ENCODE measurements around the gene ITGB8.
"Not testable (repeated sequence)": the region's sequence is repeated elsewhere in the genome, so short reads cannot be mapped to it uniquely, and the experiment has no call there.

ITGB8 gene

DNA sequence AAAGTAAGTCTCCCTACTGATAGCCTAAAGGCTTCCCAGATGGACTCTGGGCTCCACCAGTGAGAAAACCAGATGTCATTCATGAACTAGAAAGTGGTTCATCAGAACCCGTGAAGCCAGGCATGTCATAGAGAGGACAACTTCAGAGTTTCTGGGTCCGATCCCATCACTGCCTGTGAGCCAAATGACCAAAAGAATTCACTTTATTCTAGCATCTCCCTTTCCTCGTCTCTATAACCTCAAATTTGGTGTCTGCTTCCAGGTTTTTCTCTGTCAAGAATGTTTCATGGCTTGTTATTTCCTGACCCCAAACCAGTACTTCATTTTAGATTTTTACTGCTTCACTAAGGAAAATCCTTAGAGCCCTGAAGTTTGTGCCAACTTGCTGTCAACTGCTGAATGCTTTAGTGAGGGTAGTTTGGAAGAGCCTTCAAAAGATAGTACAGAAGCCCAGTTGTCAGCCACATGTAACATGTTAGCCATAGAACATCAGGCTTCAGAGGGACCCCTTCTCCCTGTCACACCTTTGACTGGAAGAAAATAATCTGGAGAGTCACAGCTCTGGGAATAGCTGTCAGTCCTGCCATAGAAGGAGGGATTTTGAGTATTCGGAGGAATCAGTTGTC, 34.0 kb downstream of the ITGB8 start:
- no peaks in the 10 kb centered on the region for H3K4me1 ChIP-seq (ENCODE audit: control insufficient read depth, insufficient read depth, low read length)
- no peaks in the 10 kb centered on the region for H3K27me3 ChIP-seq (ENCODE audit: control insufficient read depth, insufficient read depth, low read length)
- no peak overlapping the region for H3K9ac ChIP-seq (ENCODE audit: low read length)
- no peaks in the 10 kb centered on the region for H3K36me3 ChIP-seq (ENCODE audit: control insufficient read depth, insufficient read depth, low read length)
- no peaks in the 10 kb centered on the region for H3K9me3 ChIP-seq (ENCODE audit: control insufficient read depth, low read length)
- H3K4me3 ChIP-seq (ENCODE audit: low read length): no peak overlapping the region

DNA sequence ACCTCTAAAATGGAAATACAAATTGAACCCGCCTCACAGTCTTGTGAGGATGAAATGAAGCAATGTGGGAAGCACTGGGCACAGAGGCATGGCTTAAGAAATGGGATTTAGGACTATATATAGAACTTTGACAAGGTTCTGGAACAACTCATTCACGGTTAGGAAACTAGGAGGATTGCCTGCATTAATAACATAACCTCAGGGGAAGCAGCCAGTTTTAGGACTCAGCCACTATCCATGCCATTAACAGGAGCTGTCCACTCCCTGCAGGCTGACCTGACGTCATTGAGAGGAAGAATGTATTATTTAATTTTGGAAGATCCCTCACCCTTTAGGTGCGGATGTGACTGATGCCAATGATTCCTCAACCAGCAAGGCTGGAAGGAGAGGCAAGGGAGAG, 34.8 kb downstream of the ITGB8 start:
- no peaks in the 10 kb centered on the region for H3K9me3 ChIP-seq (ENCODE audit: control insufficient read depth, low read length)
- no peaks in the 10 kb centered on the region for H3K4me1 ChIP-seq (ENCODE audit: control insufficient read depth, insufficient read depth, low read length)
- no peaks in the 10 kb centered on the region for H3K27me3 ChIP-seq (ENCODE audit: control insufficient read depth, insufficient read depth, low read length)

DNA sequence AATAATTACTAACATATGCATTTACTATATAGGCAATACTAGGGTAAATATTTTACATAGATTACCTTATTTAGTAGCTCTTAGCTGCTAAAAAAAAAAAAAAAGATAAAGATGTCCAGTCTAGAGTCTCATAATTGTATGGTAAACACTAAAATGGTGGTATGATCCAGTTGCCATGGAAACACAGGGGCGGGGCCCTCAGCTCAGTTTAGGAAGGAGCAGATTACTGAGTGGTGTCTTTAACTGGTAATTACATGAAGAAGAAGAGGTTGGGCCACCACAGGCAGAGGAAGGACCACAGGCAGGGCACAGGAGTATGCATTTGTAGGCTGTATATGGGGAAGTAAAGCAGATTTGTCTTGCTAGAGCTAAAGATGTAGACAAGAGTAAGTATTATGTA, 43.7 kb downstream of the ITGB8 start:
- Histone ChIP-seq H3K36me3 (ENCODE audit: control insufficient read depth, insufficient read depth, low read length) (no peaks in the 10 kb centered on the region), H3K9me3 (ENCODE audit: control insufficient read depth, low read length) (no peaks in the 10 kb centered on the region), H3K27me3 (ENCODE audit: control insufficient read depth, insufficient read depth, low read length) (no peaks in the 10 kb centered on the region), H3K4me3 (ENCODE audit: low read length) (no peak overlapping the region), H3K4me1 (ENCODE audit: control insufficient read depth, insufficient read depth, low read length) (no peaks in the 10 kb centered on the region), H3K9ac (ENCODE audit: low read length) (no peak overlapping the region)

More for the DNA sequence above, 34.8 kb downstream of the ITGB8 start:
- Histone ChIP-seq H3K36me3 (ENCODE audit: control insufficient read depth, insufficient read depth, low read length) (no peaks in the 10 kb centered on the region), H3K4me3 (ENCODE audit: low read length) (no peak overlapping the region), H3K9ac (ENCODE audit: low read length) (no peak overlapping the region)

DNA sequence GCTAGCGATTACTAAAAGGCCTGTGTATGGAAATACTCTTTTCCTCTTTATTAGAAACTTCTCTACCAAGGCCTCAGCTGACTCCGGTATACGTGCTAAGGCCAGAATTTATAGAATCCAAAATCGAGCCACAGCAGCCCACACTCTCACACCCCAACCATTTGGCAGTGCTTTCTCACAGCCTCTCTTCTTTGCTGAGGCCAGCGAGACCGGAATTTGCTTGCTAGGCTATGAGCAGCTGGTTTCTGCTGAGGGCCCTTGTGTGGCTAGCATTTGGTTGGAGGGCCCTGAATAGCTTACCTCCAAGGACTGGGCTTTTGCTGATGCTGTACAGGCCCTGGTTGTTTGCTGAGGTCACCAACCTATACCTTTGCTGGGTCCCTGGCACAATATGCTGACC, 46.1 kb downstream of the ITGB8 start:
- H3K36me3 ChIP-seq (ENCODE audit: control insufficient read depth, insufficient read depth, low read length): no peaks in the 10 kb centered on the region
- H3K9ac ChIP-seq (ENCODE audit: low read length): no peak overlapping the region
- H3K4me1 ChIP-seq (ENCODE audit: control insufficient read depth, insufficient read depth, low read length): no peaks in the 10 kb centered on the region
- no peak overlapping the region for H3K4me3 ChIP-seq (ENCODE audit: low read length)
- no peaks in the 10 kb centered on the region for H3K27me3 ChIP-seq (ENCODE audit: control insufficient read depth, insufficient read depth, low read length)
- H3K9me3 ChIP-seq (ENCODE audit: control insufficient read depth, low read length): no peaks in the 10 kb centered on the region

DNA sequence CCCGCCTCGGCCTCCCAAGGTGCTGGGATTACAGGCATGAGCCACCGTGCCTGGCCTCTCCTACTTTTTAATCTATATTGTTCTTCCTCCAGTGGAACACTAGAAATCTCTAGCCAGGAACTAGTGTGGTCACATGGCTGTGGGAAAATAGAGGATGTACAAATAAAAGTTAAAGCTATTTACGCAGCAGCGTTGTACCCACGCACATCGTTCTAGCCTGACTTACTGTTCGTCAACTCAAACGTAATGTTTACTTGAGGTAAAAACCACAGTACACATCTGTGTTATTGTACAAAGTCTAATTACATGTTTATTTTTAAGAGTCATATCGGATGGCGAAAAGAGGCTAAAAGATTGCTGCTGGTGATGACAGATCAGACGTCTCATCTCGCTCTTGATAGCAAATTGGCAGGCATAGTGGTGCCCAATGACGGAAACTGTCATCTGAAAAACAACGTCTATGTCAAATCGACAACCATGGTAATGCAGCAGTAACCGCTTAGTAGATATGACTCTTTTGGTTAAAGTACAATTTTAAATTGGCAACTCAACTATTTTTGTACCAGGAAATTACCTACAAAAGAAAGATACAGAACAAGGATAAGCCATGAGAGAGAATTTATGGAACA, 50.8 kb downstream of the ITGB8 start:
- no peak overlapping the region for H3K4me3 ChIP-seq (ENCODE audit: low read length)

DNA sequence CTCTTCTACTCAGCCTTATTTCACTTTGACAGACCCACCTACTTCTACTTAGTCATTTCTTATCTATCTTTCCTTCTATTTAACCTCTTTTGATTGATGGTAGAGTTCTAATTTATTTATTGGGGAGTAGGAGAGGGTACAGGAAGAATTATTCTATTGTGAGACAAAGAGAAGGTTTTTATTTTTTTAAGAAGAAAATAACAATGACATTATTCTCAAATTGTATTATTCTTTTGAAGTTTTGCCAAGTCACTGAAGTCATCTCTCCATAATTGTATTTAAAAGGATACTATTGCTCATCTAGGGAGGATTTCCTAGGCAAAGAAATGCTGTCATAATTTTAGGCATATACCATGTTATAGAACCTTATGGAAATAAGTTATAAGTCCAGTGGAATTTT, 52.7 kb downstream of the ITGB8 start:
- no peak overlapping the region for H3K9ac ChIP-seq (ENCODE audit: low read length)
- no peaks in the 10 kb centered on the region for H3K27me3 ChIP-seq (ENCODE audit: control insufficient read depth, insufficient read depth, low read length)
- no peaks in the 10 kb centered on the region for H3K4me1 ChIP-seq (ENCODE audit: control insufficient read depth, insufficient read depth, low read length)
- H3K9me3 ChIP-seq (ENCODE audit: control insufficient read depth, low read length): no peaks in the 10 kb centered on the region
- no peak overlapping the region for H3K4me3 ChIP-seq (ENCODE audit: low read length)
- H3K36me3 ChIP-seq (ENCODE audit: control insufficient read depth, insufficient read depth, low read length): no peaks in the 10 kb centered on the region

More for the DNA sequence above, 50.8 kb downstream of the ITGB8 start:
- no peaks in the 10 kb centered on the region for H3K4me1 ChIP-seq (ENCODE audit: control insufficient read depth, insufficient read depth, low read length)
- no peaks in the 10 kb centered on the region for H3K27me3 ChIP-seq (ENCODE audit: control insufficient read depth, insufficient read depth, low read length)
- H3K9ac ChIP-seq (ENCODE audit: low read length): no peak overlapping the region
- no peaks in the 10 kb centered on the region for H3K36me3 ChIP-seq (ENCODE audit: control insufficient read depth, insufficient read depth, low read length)
- H3K9me3 ChIP-seq (ENCODE audit: control insufficient read depth, low read length): no peaks in the 10 kb centered on the region

DNA sequence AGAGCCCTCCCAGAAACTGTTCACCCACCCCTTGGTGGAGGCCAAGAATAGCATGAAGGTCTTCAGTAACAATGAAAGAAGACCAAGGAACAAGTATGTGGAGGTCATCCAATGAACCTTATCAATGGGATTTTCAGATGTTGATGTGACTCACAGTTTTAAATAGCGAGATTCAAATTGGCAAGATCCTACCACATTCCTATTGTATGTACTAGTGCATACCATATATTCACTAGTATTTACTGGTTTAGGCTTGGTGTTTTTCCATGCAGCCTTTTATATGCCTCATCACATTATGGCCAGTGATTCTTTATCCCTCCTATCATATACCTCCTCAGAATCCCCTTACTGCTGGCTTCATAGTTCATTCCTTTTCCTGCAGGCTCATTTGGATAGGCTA, 54.4 kb downstream of the ITGB8 start:
- H3K9me3 ChIP-seq (ENCODE audit: control insufficient read depth, low read length): no peaks in the 10 kb centered on the region
- no peaks in the 10 kb centered on the region for H3K4me1 ChIP-seq (ENCODE audit: control insufficient read depth, insufficient read depth, low read length)
- H3K9ac ChIP-seq (ENCODE audit: low read length): no peak overlapping the region
- no peaks in the 10 kb centered on the region for H3K27me3 ChIP-seq (ENCODE audit: control insufficient read depth, insufficient read depth, low read length)
- H3K36me3 ChIP-seq (ENCODE audit: control insufficient read depth, insufficient read depth, low read length): no peaks in the 10 kb centered on the region
- H3K4me3 ChIP-seq (ENCODE audit: low read length): no peak overlapping the region

DNA sequence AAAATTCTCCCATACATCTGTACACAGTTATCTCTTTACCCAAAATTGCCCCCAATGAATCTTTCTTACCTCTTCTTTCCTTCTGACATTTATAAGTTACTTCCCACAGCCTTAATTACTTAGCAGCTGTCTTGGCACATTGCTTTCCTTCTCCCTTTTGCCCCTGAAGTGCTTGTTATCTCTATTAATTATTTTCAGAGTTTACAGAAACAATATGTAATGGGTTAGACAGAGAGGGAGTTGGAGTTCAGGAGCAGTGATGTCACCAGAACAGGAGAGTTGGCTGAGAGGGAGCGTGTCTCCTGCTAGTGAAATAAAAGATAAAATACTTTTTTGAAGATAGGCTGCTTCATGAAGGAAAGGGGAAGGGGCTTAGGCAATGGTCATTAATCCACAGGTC, 57.4 kb downstream of the ITGB8 start:
- Histone ChIP-seq H3K4me1 (ENCODE audit: control insufficient read depth, insufficient read depth, low read length) (no peaks in the 10 kb centered on the region), H3K36me3 (ENCODE audit: control insufficient read depth, insufficient read depth, low read length) (no peaks in the 10 kb centered on the region)

DNA sequence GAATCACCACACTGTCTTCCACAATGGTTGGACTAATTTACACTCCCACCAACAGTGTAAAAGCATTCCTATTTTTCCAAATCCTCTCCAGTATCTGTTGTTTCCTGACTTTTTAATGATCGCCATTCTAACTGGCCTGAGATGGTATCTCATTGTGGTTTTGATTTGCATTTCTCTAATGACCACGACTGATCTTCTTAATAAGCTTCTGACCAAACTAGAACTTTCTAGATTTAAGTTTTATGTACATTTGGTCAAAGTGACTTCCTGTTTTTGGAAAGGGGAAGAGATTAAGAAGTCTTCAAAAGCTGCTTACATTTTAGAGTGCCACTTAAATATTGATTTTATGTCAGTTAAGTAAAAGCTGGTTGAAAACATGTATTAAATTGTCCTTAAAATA, 58.5 kb downstream of the ITGB8 start:
- H3K9me3 ChIP-seq (ENCODE audit: control insufficient read depth, low read length); H3K36me3 ChIP-seq (ENCODE audit: control insufficient read depth, insufficient read depth, low read length); H3K9ac ChIP-seq (ENCODE audit: low read length); H3K4me1 ChIP-seq (ENCODE audit: control insufficient read depth, insufficient read depth, low read length); H3K4me3 ChIP-seq (ENCODE audit: low read length); H3K27me3 ChIP-seq (ENCODE audit: control insufficient read depth, insufficient read depth, low read length): not testable (repeated sequence)

More for the DNA sequence above, 57.4 kb downstream of the ITGB8 start:
- H3K4me3 ChIP-seq (ENCODE audit: low read length): no peak overlapping the region
- H3K27me3 ChIP-seq (ENCODE audit: control insufficient read depth, insufficient read depth, low read length): no peaks in the 10 kb centered on the region
- H3K9me3 ChIP-seq (ENCODE audit: control insufficient read depth, low read length): no peaks in the 10 kb centered on the region
- no peak overlapping the region for H3K9ac ChIP-seq (ENCODE audit: low read length)

DNA sequence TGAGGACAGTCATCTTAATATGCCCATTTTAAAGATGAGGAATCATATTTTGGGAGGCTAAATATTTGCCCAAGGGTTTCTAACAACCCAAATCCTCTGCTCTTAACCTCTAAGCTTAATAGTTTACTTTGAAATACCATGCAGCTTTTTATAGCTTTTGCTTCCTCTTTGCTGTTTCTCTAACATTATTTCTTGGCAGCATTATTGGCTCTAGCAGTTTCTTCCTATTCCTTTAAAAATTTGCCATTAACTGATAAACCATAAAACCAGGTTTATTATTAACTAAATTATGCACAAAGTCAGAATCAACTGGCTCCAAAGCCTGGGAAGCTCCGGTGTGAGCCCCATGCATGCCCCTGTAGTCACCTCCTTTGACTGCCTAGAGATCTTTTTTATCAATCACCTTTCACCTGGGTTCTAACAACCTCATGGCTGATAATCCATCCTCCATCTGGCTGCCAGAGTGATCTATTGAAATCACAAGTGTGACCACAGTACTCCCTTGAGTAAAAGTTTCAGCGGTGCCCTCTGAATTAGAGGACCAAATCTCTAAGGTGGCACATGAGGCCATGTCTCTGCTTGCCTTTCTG, 62.4 kb downstream of the ITGB8 start:
- Histone ChIP-seq H3K9me3 (ENCODE audit: control insufficient read depth, low read length) (no peaks in the 10 kb centered on the region), H3K36me3 (ENCODE audit: control insufficient read depth, insufficient read depth, low read length) (no peaks in the 10 kb centered on the region), H3K4me3 (ENCODE audit: low read length) (no peak overlapping the region), H3K27me3 (ENCODE audit: control insufficient read depth, insufficient read depth, low read length) (no peaks in the 10 kb centered on the region), H3K9ac (ENCODE audit: low read length) (no peak overlapping the region), H3K4me1 (ENCODE audit: control insufficient read depth, insufficient read depth, low read length) (no peaks in the 10 kb centered on the region)

DNA sequence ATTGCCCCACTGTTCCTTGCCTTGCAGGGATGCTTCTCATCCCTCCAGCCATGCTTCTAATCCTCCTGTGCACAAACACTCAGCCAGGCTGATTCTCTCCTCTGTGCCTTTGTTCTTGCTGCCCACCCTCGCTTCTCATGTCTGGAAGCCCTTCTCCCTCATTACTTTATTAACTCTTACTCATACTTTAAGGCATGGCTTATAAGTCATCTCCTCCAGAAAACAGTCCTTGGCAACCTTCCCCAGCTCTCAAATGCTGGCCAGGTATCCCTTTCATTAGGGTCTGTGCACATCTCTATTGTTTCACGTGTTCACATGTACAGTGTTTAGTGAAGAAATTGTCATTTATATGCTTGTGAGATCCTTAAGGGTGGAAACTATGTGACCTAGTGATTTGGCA, 62.9 kb downstream of the ITGB8 start:
- Histone ChIP-seq H3K9me3 (ENCODE audit: control insufficient read depth, low read length) (no peaks in the 10 kb centered on the region), H3K9ac (ENCODE audit: low read length) (no peak overlapping the region), H3K36me3 (ENCODE audit: control insufficient read depth, insufficient read depth, low read length) (no peaks in the 10 kb centered on the region), H3K4me3 (ENCODE audit: low read length) (no peak overlapping the region), H3K27me3 (ENCODE audit: control insufficient read depth, insufficient read depth, low read length) (no peaks in the 10 kb centered on the region), H3K4me1 (ENCODE audit: control insufficient read depth, insufficient read depth, low read length) (no peaks in the 10 kb centered on the region)

DNA sequence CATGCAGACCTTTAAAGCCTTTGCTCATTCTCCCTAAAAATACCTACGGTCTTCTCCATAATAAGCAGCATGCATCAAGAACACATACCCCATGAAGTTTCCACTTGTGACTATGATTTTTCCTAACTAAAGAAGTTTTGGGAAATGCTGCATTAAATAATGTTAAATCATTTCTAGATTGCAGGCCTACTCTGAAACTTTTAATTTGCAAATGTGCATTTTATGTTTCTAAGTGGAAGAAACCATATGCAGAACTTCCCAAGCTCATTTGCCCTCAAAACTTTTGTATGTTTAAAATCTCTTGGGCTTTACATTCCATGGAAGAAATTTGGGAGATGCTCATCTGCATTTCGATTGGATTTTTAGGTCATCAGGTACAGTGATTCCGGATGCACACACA, 63.6 kb downstream of the ITGB8 start:
- no peaks in the 10 kb centered on the region for H3K36me3 ChIP-seq (ENCODE audit: control insufficient read depth, insufficient read depth, low read length)
- H3K27me3 ChIP-seq (ENCODE audit: control insufficient read depth, insufficient read depth, low read length): no peaks in the 10 kb centered on the region
- no peaks in the 10 kb centered on the region for H3K4me1 ChIP-seq (ENCODE audit: control insufficient read depth, insufficient read depth, low read length)
- no peak overlapping the region for H3K4me3 ChIP-seq (ENCODE audit: low read length)
- H3K9ac ChIP-seq (ENCODE audit: low read length): no peak overlapping the region
- H3K9me3 ChIP-seq (ENCODE audit: control insufficient read depth, low read length): no peaks in the 10 kb centered on the region

Data from mucosa of stomach (tissue), 1 donor.